ENCODE data around the gene PARD3B.

DNA sequence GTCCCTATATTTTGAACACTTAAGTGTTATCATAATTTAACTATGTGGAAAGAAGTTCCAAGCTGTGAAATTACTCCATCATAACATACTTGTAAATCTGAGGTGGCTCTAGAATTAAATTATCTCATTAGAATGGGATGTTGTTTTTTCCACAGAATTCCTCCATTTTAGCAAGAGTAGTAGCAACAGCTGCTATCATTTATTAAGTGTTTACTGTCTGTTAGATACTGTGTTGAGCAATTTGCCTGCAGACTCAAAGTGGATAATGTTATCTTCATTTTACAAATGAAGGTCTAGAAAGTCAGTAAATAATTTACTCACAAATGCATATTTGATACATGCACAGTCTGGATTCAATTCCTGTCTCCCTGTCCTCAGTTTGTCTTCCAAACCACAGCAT lies 632.3 kb downstream of the PARD3B start:
- TF ChIP-seq, protein P1, sequence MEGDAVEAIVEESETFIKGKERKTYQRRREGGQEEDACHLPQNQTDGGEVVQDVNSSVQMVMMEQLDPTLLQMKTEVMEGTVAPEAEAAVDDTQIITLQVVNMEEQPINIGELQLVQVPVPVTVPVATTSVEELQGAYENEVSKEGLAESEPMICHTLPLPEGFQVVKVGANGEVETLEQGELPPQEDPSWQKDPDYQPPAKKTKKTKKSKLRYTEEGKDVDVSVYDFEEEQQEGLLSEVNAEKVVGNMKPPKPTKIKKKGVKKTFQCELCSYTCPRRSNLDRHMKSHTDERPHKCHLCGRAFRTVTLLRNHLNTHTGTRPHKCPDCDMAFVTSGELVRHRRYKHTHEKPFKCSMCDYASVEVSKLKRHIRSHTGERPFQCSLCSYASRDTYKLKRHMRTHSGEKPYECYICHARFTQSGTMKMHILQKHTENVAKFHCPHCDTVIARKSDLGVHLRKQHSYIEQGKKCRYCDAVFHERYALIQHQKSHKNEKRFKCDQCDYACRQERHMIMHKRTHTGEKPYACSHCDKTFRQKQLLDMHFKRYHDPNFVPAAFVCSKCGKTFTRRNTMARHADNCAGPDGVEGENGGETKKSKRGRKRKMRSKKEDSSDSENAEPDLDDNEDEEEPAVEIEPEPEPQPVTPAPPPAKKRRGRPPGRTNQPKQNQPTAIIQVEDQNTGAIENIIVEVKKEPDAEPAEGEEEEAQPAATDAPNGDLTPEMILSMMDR (IDR thresholded peaks at IDR 0.05): no peak
- no peak for TF ChIP-seq POLR2A (IDR thresholded peaks at IDR 0.05)
